HG03571 (cell line): ENCODE data around the gene SYNGAP1.
"Not testable (repeated sequence)": the region's sequence is repeated elsewhere in the genome, so short reads cannot be mapped to it uniquely, and the experiment has no call there.

Experiments used
- ATAC-seq: cut with Tn5 transposase; IDR thresholded peaks from one replicate; pipeline ENCODE4 v1.9.1; 2021; ENCODE audit not compliant: unreplicated experiment

Gene SYNGAP1

DNA sequence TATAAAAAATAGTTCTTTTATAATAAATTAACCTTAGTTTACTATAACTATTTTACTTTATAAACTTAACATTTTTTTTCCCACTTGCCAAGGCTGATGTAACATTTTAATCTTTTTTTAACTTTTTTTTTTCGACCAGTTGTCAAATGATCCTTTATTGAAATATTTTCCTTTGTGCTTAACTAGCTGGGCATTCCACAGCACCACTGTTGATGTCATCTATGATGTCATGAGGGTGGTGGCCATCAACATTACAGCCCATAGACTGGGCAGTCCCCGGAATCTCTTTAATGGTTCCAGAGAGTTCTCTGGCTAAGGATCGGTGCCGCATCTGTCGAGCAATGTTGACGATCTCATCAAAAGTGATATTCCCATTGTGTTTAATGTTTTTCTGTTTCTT lies 20.0 kb upstream of the SYNGAP1 start:
- ATAC-seq = not testable (repeated sequence)

DNA sequence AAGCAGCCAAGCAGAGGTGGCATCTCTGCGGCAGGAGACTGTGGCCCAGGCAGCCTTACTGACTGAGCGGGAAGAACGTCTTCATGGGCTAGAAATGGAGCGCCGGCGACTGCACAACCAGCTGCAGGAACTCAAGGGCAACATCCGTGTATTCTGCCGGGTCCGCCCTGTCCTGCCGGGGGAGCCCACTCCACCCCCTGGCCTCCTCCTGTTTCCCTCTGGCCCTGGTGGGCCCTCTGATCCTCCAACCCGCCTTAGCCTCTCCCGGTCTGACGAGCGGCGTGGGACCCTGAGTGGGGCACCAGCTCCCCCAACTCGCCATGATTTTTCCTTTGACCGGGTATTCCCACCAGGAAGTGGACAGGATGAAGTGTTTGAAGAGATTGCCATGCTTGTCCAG lies 15.0 kb upstream of the SYNGAP1 start:
- no peak for ATAC-seq

- ATAC-seq = no peak
Measured at GRCh38 chr6:33405386-33405940, 14.4 kb upstream of the SYNGAP1 start.

DNA sequence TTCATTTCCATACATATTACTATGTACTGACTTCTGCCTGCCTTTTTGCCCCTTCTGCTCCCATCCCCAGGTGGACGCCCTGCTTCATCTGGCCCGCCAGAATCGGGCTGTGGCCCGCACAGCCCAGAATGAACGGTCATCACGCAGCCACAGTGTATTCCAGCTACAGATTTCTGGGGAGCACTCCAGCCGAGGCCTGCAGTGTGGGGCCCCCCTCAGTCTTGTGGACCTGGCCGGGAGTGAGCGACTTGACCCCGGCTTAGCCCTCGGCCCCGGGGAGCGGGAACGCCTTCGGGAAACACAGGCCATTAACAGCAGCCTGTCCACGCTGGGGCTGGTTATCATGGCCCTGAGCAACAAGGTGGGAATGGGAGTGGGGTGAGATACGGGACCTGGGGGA lies 13.7 kb upstream of the SYNGAP1 start:
- ATAC-seq = no peak

GRCh38 chr6:33407132-33407718 lies 12.6 kb upstream of the SYNGAP1 start:
- ATAC-seq = no peak

- peak; percentile 63 for ATAC-seq
Measured at GRCh38 chr6:33410050-33410710, 9.7 kb upstream of the SYNGAP1 start.

DNA sequence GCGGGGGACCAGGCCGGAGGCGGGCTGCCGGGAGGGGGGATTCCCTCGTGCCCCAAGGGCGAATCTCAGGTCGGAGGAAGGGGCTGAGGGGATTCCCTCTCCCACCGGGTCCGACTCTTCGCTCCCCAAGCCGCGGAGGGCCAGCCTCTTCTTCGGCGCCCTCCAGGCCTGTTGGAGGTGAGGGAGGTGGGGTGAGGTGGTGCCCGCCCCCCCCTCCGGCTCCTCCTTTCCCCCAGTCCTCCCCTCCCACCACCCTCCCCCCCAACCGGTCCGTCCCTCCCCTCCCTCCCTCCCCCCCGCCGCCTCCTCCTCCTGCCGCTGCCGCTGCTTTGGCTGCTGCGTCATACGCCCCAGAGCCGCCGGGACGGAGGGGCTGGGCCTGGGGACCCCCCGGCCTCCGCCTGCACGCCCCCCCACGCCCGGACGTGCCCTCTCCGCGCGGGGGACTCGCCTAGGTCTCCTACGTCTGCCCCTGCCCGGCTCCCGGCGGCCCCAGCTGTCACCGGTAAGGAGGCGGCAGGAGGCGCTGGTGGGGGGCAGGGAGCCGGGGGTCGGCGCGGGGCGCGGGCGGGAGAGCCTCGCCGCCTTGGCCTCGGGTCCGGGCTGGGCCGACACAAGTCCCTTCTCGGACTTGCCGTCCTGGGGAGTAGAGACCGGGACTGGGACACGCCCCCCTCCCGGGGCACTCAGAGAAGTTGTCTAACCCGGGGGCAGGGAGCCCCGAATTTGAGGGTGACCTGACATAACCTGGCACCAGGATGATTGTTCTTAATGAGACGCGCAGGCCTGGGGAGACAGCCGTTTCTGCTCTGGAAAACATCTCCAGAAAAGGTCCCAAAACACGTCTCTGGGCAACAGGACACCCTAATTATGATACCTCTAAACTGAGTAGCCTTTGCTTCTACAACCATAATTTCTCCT lies 8.9 kb upstream of the SYNGAP1 start, which contains the start of gene PHF1:
Gene PHF1, plus strand, starts transcription at position 304 of the 921 bp plus-strand sequence. CDS start 1,250 bp downstream, outside the sequence.
- ATAC-seq = peak; percentile 33

DNA sequence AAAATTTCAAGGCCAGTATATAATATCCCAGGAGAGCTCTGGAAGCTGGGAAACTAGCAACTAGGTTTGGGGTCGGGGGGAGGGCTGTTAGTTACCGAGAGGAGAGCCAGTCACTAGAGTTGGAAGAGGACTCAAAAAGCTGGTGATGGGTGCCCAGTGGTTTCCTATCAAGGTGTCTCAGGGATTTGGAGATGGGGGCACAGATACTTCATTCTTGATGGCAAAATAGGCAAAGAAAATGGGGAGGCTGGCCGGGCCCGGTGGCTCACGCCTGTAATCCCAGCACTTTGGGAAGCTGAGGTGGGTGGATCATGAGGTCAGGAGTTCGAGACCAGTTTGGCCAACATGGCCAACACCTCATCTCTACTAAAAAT lies 8.2 kb upstream of the SYNGAP1 start:
- no peak for ATAC-seq

DNA sequence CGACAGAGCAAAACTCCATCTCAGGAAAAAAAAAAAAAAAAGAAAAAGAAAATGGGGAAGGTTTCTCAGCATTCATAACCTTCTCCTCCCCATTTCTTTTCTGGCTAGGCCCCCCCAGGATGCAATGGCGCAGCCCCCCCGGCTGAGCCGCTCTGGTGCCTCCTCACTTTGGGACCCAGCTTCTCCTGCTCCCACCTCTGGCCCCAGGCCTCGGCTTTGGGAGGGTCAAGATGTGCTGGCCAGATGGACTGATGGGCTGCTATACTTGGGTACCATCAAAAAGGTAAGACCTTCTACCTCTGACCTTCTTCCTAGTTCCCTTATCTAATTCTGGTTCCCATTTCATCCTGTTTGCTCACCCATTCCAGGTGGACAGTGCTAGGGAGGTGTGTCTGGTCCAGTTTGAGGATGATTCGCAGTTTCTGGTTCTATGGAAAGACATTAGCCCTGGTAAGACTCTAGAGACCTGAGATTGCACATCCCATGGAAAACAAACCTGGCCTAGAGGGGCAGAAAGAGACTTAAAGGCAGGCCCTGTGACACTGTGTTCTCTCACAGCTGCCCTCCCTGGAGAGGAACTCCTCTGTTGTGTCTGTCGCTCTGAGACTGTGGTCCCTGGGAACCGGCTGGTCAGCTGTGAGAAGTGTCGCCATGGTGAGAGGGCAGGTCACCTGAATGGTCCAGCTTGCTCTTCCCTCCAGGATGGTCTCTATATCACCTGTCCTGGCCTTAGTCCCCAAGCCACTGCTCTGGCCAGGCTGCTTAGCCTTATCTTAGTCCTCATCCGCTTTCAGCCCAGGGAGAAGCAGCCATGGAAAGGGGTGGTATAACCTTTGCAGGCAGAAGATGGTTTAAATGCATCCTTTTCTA lies 7.5 kb upstream of the SYNGAP1 start:
- no peak for ATAC-seq

GRCh38 chr6:33413241-33414120 lies 6.4 kb upstream of the SYNGAP1 start:
- no peak for ATAC-seq

DNA sequence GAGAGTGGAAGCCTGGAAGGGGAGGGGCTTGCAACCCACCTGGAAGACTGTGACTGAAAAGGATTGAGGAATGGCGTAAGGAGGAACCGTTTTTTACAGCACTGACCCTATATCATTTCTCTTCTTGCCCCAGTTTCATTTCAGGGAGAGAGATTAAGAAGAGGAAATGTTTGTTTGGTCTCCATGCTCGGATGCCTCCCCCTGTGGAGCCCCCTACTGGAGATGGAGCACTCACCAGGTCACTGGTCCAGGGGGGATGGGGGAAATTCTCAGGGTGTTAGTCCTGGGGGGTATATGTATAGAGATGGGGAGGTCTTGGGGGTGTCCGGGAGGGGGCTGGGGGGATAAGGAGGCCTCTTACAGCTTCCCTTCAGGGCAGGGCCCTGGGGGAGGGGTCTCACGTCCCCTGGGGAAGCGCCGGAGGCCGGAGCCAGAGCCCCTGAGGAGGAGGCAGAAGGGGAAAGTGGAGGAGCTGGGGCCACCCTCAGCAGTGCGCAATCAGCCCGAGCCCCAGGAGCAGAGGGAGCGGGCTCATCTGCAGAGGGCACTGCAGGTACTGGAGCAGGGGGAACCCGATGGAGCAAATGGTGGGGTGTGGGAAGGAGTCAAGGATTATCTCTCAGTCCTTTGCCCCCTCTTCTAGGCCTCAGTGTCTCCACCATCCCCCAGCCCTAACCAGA lies 5.1 kb upstream of the SYNGAP1 start:
- ATAC-seq = no peak

DNA sequence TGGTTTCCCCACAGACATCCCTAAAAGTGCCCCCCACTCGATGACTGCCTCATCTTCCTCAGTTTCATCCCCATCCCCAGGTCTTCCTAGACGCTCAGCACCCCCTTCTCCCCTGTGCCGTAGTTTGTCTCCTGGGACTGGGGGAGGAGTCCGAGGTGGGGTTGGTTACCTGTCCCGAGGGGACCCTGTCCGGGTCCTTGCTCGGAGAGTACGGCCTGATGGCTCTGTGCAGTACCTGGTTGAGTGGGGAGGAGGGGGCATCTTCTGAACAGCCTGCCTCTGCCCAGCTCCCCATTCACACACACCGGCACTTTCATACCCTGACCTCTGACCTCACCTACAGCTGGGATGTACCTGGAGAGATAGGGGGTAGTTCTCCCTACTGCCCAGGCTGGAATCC lies 4.0 kb upstream of the SYNGAP1 start:
- ATAC-seq = no peak

DNA sequence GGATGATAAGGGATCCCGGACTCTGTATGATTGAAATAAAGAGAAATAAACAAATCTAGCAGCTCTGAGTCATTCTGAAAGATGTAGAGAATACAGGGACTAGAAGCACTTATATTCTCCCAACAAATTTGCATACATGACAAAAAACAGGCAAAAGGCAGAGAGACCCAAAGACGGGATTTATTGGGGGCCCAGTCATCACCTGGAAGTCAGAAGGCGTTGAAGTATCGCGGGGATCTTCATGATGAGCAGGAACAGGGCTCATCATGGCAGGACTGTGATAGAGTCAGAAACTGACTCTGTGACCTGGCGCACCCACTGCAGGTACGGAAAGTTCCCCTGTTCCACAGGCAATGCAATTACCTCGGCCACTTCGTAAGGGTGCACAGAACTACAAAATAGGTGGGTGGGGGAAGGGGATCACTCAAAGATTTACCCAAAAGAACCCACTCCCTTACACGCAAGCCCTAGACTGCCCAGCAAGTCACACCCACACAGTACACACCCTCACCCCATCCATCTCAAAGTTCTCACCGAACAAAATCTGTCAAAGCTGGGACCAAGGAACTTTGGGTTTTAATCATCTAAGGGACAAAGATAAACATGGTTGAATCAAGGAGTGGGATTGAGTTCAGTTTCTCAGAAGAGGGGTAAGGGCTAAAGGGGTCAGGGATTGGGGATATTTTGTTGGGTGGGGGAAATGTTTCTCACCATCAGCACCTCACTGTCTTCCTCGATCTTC lies 3.3 kb upstream of the SYNGAP1 start:
- no peak for ATAC-seq

DNA sequence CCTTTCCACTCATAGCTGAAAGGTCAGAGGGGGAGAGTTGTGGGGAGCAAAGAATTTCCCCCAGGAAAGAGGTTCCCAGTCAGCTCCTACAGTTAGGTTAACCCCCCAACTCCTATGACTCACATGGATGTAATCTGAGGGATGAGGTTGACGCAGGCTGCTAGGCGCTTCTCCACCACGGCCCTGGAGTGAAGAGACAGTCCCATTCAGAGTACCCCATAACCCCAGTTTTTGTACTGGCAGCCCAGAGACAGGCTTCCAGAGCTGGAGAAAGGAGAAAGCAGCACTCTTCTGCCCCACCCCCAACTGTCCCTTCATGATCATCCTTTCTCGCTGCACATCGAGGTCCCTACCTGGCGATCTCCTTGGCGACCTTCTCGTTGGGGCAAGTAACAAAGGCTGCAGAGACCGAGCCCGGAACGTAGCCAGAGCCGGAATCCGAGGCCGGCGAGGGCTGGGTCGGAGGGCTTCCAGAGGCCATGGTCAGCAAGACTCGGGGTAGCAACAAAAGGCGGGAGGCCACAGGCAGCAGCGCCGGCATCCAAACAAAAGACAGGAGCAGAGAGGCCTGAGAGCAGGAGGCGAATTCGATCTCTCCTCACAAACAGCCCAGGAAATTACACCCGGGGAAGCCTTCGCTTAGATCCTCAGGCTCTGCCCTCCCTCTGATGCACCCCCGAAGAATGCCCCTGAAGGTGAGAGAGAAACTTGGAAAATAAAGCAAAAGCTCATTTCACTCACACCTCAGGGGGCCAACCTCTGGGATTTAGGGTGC lies 2.5 kb upstream of the SYNGAP1 start:
- no peak for ATAC-seq

GRCh38 chr6:33417903-33418689 lies 1.8 kb upstream of the SYNGAP1 start, which contains the start of gene CUTA:
TSS of gene CUTA (minus strand) at chr6:33418107. CDS start at chr6:33418000, 107 bp downstream.
- peak; percentile 72 for ATAC-seq

- no peak for ATAC-seq
Measured at GRCh38 chr6:33418690-33419291, 1.1 kb upstream of the SYNGAP1 start.
